Suppressor macrophage treated with lipopolysaccharide for 4 hours (primary cell): ENCODE measurements around the gene EPB41L4A.
"Not testable (repeated sequence)": the region's sequence is repeated elsewhere in the genome, so short reads cannot be mapped to it uniquely, and the experiment has no call there.

Experiments used
- DNase-seq: peaks from one replicate; pipeline ENCODE4 v3.0.0-alpha.2; 2020

Gene EPB41L4A

GRCh38 chr5:112419164-112419985, at the start of gene EPB41L4A:
EPB41L4A (minus strand) TSS chr5:112419277; CDS start chr5:112419039, 238 bp downstream.
- DNase-seq: peak; percentile 15

GRCh38 chr5:112467485-112467884, 48.4 kb upstream of the EPB41L4A start:
- no peak for DNase-seq

GRCh38 chr5:112466261-112466660, 47.2 kb upstream of the EPB41L4A start:
- not testable (repeated sequence) for DNase-seq

- not testable (repeated sequence) for DNase-seq
Measured at GRCh38 chr5:112447187-112447760, 28.2 kb upstream of the EPB41L4A start.

- no peak for DNase-seq
Measured at GRCh38 chr5:112445626-112446350, 26.7 kb upstream of the EPB41L4A start.

- DNase-seq: not testable (repeated sequence)
Measured at GRCh38 chr5:112443932-112444331, 24.9 kb upstream of the EPB41L4A start.

- no peak for DNase-seq
Measured at GRCh38 chr5:112440031-112440430, 21.0 kb upstream of the EPB41L4A start.

- DNase-seq: no peak
Measured at GRCh38 chr5:112436144-112436543, 17.1 kb upstream of the EPB41L4A start.

- DNase-seq: no peak
Measured at GRCh38 chr5:112434641-112435040, 15.6 kb upstream of the EPB41L4A start.

GRCh38 chr5:112426202-112426601, 7.1 kb upstream of the EPB41L4A start:
- DNase-seq: not testable (repeated sequence)

GRCh38 chr5:112419986-112420864, 1.1 kb upstream of the EPB41L4A start:
- peak; percentile 52 for DNase-seq

- DNase-seq: no peak
Measured at GRCh38 chr5:112418659-112419163, 366 bp downstream of the EPB41L4A start.

GRCh38 chr5:112417931-112418658, 982 bp downstream of the EPB41L4A start:
- peak; percentile 58 for DNase-seq

GRCh38 chr5:112415552-112415951, 3.5 kb downstream of the EPB41L4A start:
- no peak for DNase-seq

- DNase-seq: no peak
Measured at GRCh38 chr5:112413611-112414010, 5.5 kb downstream of the EPB41L4A start.

GRCh38 chr5:112412346-112412745, 6.7 kb downstream of the EPB41L4A start:
- DNase-seq: no peak

GRCh38 chr5:112411903-112412302, 7.2 kb downstream of the EPB41L4A start:
- DNase-seq: no peak

- no peak for DNase-seq
Measured at GRCh38 chr5:112407666-112408065, 11.4 kb downstream of the EPB41L4A start.

- no peak for DNase-seq
Measured at GRCh38 chr5:112407240-112407639, 11.8 kb downstream of the EPB41L4A start.

- no peak for DNase-seq
Measured at GRCh38 chr5:112403069-112403468, 16.0 kb downstream of the EPB41L4A start.

GRCh38 chr5:112401924-112402323, 17.2 kb downstream of the EPB41L4A start:
- DNase-seq: no peak

- DNase-seq: no peak
Measured at GRCh38 chr5:112397690-112398089, 21.4 kb downstream of the EPB41L4A start.
